ENCODE measurements around the gene ACSM4.
"Not testable (repeated sequence)": the region's sequence is repeated elsewhere in the genome, so short reads cannot be mapped to it uniquely, and the experiment has no call there.

ACSM4 gene

DNA sequence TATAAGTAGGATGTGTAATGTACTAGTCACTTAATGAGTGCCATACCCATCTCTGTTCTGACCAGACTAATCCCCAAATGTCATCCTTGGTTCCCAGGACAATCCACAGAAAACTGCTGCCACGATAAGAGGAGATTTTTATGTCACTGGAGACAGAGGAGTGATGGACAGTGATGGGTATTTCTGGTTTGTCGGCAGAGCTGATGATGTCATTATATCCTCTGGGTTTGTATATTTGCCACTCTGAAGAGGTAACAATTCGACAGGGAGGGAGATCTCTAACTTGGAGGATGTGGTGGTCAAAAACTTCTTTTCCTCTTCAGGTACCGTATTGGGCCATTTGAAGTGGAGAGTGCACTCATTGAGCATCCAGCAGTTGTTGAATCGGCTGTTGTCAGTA is 20.3 kb downstream of the ACSM4 start:
- Histone ChIP-seq H3K9ac (ENCODE audit: low read length) (no peak overlapping the region), H3K79me2 (ENCODE audit: insufficient read depth, low read length) (no peaks in the 10 kb centered on the region), H2AFZ (ENCODE audit: low read depth, low read length, severe bottlenecking) (no peak overlapping the region), H3K4me3 (ENCODE audit: insufficient read depth, low read length, poor library complexity, severe bottlenecking) (no peak overlapping the region), H3K9me2 (replicated peaks; ENCODE audit: insufficient read depth, low read length) (no peaks in the 10 kb centered on the region), H3K27me3 (ENCODE audit: low read length) (no peaks in the 10 kb centered on the region), H3K27ac (ENCODE audit: low read depth, low read length) (no peak overlapping the region), H3K9me3 (ENCODE audit: insufficient read depth, low read length) (no peaks in the 10 kb centered on the region), H3K4me2 (ENCODE audit: low read depth, low read length, poor library complexity, severe bottlenecking) (no peak overlapping the region), H3F3A (ENCODE audit: insufficient read depth) (no peaks in the 10 kb centered on the region), H3K36me3 (ENCODE audit: low read length) (no peaks in the 10 kb centered on the region), H4K20me1 (ENCODE audit: low read depth, low read length) (no peaks in the 10 kb centered on the region)
- no peak for TF ChIP-seq CTCF (IDR thresholded peaks at IDR 0.05; ENCODE audit: insufficient read depth, low read length, poor library complexity, severe bottlenecking)
- TF ChIP-seq EZH2phosphoT487 (conservative IDR thresholded peaks at IDR 0.05; ENCODE audit: low read length): no peak

GRCh38 chr12:7327918-7328317 is 24.0 kb downstream of the ACSM4 start:
- H3K9me2 ChIP-seq (replicated peaks; ENCODE audit: insufficient read depth, low read length): no peaks in the 10 kb centered on the region
- no peaks in the 10 kb centered on the region for H3K36me3 ChIP-seq (ENCODE audit: low read length)

DNA sequence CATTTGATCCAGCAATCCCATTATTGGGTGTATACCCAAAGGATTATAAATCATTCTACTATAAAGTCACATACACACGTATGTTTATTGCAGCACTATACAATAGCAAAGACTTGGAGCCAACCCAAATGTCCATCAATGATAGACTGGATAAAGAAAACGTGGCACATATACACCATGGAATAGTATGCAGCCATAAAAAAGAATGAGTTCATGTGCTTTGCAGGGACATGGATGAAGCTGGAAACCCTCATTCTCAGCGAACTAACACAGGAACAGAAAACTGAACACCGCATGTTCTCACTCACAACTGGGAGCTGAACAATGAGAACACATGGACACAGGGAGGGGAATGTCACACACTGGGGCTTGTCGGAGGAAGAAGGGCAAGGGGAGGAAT is 33.9 kb downstream of the ACSM4 start:
- H3K9me2 ChIP-seq (replicated peaks; ENCODE audit: insufficient read depth, low read length); H3K27me3 ChIP-seq (ENCODE audit: low read length); H3K9ac ChIP-seq (ENCODE audit: low read length); H2AFZ ChIP-seq (ENCODE audit: low read depth, low read length, severe bottlenecking); H3K4me2 ChIP-seq (ENCODE audit: low read depth, low read length, poor library complexity, severe bottlenecking); H3F3A ChIP-seq (ENCODE audit: insufficient read depth); H4K20me1 ChIP-seq (ENCODE audit: low read depth, low read length); H3K27ac ChIP-seq (ENCODE audit: low read depth, low read length); H3K79me2 ChIP-seq (ENCODE audit: insufficient read depth, low read length); H3K9me3 ChIP-seq (ENCODE audit: insufficient read depth, low read length); H3K36me3 ChIP-seq (ENCODE audit: low read length); H3K4me3 ChIP-seq (ENCODE audit: insufficient read depth, low read length, poor library complexity, severe bottlenecking): not testable (repeated sequence)

More at GRCh38 chr12:7327918-7328317, 24.0 kb downstream of the ACSM4 start:
- Histone ChIP-seq H3K9me3 (ENCODE audit: insufficient read depth, low read length) (no peaks in the 10 kb centered on the region), H3K4me3 (ENCODE audit: insufficient read depth, low read length, poor library complexity, severe bottlenecking) (no peak overlapping the region), H4K20me1 (ENCODE audit: low read depth, low read length) (no peaks in the 10 kb centered on the region), H3K4me2 (ENCODE audit: low read depth, low read length, poor library complexity, severe bottlenecking) (no peak overlapping the region), H3K79me2 (ENCODE audit: insufficient read depth, low read length) (no peaks in the 10 kb centered on the region), H3K27me3 (ENCODE audit: low read length) (no peaks in the 10 kb centered on the region), H3F3A (ENCODE audit: insufficient read depth) (no peaks in the 10 kb centered on the region), H2AFZ (ENCODE audit: low read depth, low read length, severe bottlenecking) (no peak overlapping the region), H3K9ac (ENCODE audit: low read length) (no peak overlapping the region), H3K27ac (ENCODE audit: low read depth, low read length) (no peak overlapping the region)
- TF ChIP-seq EZH2phosphoT487 (conservative IDR thresholded peaks at IDR 0.05; ENCODE audit: low read length) (no peak), CTCF (IDR thresholded peaks at IDR 0.05; ENCODE audit: insufficient read depth, low read length, poor library complexity, severe bottlenecking) (no peak)

DNA sequence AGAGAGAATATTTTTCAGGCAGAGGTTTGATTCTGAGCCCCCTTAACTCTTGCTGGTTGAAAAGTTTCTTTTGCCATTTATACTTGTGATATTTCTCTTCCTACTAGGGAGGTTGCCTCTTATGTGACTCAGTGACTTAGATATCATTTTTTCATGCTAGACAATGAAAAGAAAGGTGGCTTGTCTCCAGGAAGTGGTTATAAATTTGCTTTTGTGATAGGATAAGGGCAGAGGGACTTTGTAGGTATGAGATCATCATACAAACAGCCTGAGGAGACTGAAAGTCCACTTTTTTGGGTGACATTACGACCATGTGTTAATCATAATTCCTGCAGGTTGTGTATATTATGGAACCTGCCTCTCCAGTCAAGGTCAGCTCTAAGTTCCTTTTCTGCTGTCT is 35.8 kb downstream of the ACSM4 start:
- H4K20me1 ChIP-seq (ENCODE audit: low read depth, low read length): no peaks in the 10 kb centered on the region

More for the DNA sequence above, 35.8 kb downstream of the ACSM4 start:
- Histone ChIP-seq H3K9ac (ENCODE audit: low read length) (no peak overlapping the region), H3K4me3 (ENCODE audit: insufficient read depth, low read length, poor library complexity, severe bottlenecking) (no peak overlapping the region), H3K9me3 (ENCODE audit: insufficient read depth, low read length) (no peaks in the 10 kb centered on the region), H3K4me2 (ENCODE audit: low read depth, low read length, poor library complexity, severe bottlenecking) (no peak overlapping the region), H2AFZ (ENCODE audit: low read depth, low read length, severe bottlenecking) (no peak overlapping the region), H3K36me3 (ENCODE audit: low read length) (no peaks in the 10 kb centered on the region), H3K27me3 (ENCODE audit: low read length) (no peaks in the 10 kb centered on the region), H3K79me2 (ENCODE audit: insufficient read depth, low read length) (no peaks in the 10 kb centered on the region), H3K27ac (ENCODE audit: low read depth, low read length) (no peak overlapping the region), H3F3A (ENCODE audit: insufficient read depth) (no peaks in the 10 kb centered on the region), H3K9me2 (replicated peaks; ENCODE audit: insufficient read depth, low read length) (no peaks in the 10 kb centered on the region)
- TF ChIP-seq EZH2phosphoT487 (conservative IDR thresholded peaks at IDR 0.05; ENCODE audit: low read length): no peak
- TF ChIP-seq CTCF (IDR thresholded peaks at IDR 0.05; ENCODE audit: insufficient read depth, low read length, poor library complexity, severe bottlenecking): no peak

All from SU-DHL-6 (cell line).